Ovary (tissue), 3 donors: ENCODE measurements around the gene GCK.

Experiments
- POLR2A ChIP-seq: fragments of 450-650 bp; IDR thresholded peaks from one replicate; pipeline ENCODE4 v1.6.1; 2017; ENCODE audit warnings: antibody characterized with exemption, mild to moderate bottlenecking, moderate library complexity
- TF ChIP-seq, protein P1 (sequence below), 3 donors: fragments of 450-650 bp in 2 of 3; fragments of 200-600 bp in 1 of 3; IDR thresholded peaks; one replicate each; pipeline versions ENCODE4 v1.5.1 to v1.8.0; 2016 to 2022; ENCODE audit warnings: antibody characterized with exemption in 3 of 3, mild to moderate bottlenecking in 1 of 3
- donor health status: DM: no; HTN: no; CAD: no.

DNA sequence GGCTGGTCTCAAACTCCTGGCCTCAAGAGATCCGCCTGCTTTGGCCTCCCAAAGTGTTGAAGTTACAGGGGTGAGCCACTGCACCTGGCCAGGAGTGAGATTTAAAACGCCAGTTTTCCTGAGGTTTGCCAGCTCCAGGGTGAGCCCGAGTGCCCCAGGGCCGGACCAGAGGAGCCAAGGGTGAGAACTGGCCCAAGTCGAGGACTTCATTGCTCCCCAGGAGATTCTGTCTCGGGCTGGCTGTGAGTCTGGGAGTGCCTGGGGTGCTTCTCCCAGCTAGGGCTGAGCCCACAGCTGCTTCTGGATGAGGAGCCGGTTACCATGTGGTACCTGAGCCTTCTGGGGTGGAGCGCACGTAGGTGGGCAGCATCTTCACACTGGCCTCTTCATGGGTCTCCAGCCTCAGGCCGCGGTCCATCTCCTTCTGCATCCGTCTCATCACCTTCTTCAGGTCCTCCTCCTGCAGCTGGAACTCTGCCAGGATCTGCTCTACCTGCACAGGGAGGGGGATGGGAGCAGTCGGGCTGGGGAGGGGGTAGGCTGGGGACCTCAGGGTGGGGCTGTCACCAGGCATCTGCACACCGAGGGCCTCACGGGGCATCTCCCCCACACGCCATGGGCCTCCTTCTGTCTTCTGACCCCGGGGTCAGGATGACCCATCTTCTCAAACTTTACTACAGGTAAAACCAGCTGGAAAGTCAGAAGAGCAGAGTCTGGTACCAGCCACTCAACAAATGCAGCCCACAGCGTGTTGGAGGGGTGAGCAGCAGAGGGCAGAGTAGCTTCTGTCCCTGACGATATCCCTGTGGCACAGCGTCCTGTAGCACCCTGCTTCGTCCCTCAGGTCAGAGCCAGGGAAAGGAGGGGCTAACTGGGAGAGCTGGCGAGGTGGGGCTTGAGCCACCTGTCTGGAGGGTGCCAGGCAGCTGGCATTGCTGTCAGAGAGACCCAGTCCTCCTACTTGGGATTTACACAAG lies 36.0 kb downstream of the GCK start:
- TF ChIP-seq, protein P1, sequence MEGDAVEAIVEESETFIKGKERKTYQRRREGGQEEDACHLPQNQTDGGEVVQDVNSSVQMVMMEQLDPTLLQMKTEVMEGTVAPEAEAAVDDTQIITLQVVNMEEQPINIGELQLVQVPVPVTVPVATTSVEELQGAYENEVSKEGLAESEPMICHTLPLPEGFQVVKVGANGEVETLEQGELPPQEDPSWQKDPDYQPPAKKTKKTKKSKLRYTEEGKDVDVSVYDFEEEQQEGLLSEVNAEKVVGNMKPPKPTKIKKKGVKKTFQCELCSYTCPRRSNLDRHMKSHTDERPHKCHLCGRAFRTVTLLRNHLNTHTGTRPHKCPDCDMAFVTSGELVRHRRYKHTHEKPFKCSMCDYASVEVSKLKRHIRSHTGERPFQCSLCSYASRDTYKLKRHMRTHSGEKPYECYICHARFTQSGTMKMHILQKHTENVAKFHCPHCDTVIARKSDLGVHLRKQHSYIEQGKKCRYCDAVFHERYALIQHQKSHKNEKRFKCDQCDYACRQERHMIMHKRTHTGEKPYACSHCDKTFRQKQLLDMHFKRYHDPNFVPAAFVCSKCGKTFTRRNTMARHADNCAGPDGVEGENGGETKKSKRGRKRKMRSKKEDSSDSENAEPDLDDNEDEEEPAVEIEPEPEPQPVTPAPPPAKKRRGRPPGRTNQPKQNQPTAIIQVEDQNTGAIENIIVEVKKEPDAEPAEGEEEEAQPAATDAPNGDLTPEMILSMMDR (IDR thresholded peaks at IDR 0.05): no peak
- TF ChIP-seq POLR2A: no peak
